DOHH2 (cell line): ENCODE data around the gene CRTC3.
"Not testable (repeated sequence)": the region's sequence is repeated elsewhere in the genome, so short reads cannot be mapped to it uniquely, and the experiment has no call there.

ENCODE experiments used
- H3F3A ChIP-seq: fragments of 200-600 bp; sonication (generic), shearing (Covaris generic); 2 replicates; pipeline ENCODE4 v1.6.0; 2016; ENCODE audit warnings: antibody characterized with exemption, mild to moderate bottlenecking; ENCODE audit not compliant: control insufficient read depth, insufficient read depth
- H3K27ac ChIP-seq: fragments of 200-600 bp; sonication (generic); 2 replicates; pipeline ENCODE4 v1.5.1; 2014; ENCODE audit warnings: low read depth, mild to moderate bottlenecking, low read length, moderate library complexity
- H3K27me3 ChIP-seq: fragments of 200-600 bp; sonication (generic); 2 replicates; pipeline ENCODE4 v1.6.1; 2014; ENCODE audit warnings: mild to moderate bottlenecking, low read length, mixed read lengths; ENCODE audit not compliant: control insufficient read depth
- H3K36me3 ChIP-seq: fragments of 200-600 bp; sonication (generic); 2 replicates; pipeline ENCODE4 v1.6.1; 2014; ENCODE audit warnings: mild to moderate bottlenecking, low read length, moderate library complexity, mixed read lengths; ENCODE audit not compliant: control insufficient read depth
- H3K4me1 ChIP-seq: fragments of 200-600 bp; sonication (generic); 2 replicates; pipeline ENCODE4 v1.6.1; 2014; ENCODE audit warnings: mild to moderate bottlenecking, low read length, mixed read lengths; ENCODE audit not compliant: control insufficient read depth
- H3K4me2 ChIP-seq: fragments of 200-600 bp; sonication (generic); 2 replicates; pipeline ENCODE4 v1.6.0; 2014; ENCODE audit warnings: mild to moderate bottlenecking, low read length, moderate library complexity
- H3K4me3 ChIP-seq: fragments of 200-600 bp; sonication (generic); 2 replicates; pipeline ENCODE4 v1.5.1; 2014; ENCODE audit warnings: mild to moderate bottlenecking, low read length, mixed read lengths
- H3K79me2 ChIP-seq: fragments of 200-600 bp; sonication (generic); 2 replicates; pipeline ENCODE4 v1.6.1; 2014; ENCODE audit warnings: mild to moderate bottlenecking, low read length, mixed read lengths; ENCODE audit not compliant: control insufficient read depth
- H3K9me2 ChIP-seq: fragments of 200-600 bp; sonication (generic); replicated peaks from 2 replicates; pipeline ENCODE4 v1.6.1; 2014; ENCODE audit warnings: mild to moderate bottlenecking, low read length, mixed read lengths; ENCODE audit not compliant: control insufficient read depth
- H3K9me3 ChIP-seq: fragments of 200-600 bp; sonication (generic); 2 replicates; pipeline ENCODE4 v1.6.1; 2014; ENCODE audit warnings: antibody characterized with exemption, low read length, mixed read lengths; ENCODE audit not compliant: control insufficient read depth, insufficient read depth
- H4K20me1 ChIP-seq: fragments of 200-600 bp; sonication (generic); 2 replicates; pipeline ENCODE4 v1.6.0; 2014; ENCODE audit warnings: low read depth, mild to moderate bottlenecking, antibody characterized with exemption, low read length, moderate library complexity; ENCODE audit not compliant: control insufficient read depth, insufficient read depth
- EZH2phosphoT487 ChIP-seq: fragments of 200-600 bp; sonication (generic); IDR thresholded peaks from 2 replicates; pipeline ENCODE4 v1.6.1; 2017; ENCODE audit warnings: borderline replicate concordance, mild to moderate bottlenecking, antibody characterized with exemption, low read length, moderate library complexity, mixed read lengths
- TF ChIP-seq, protein P1 (sequence below): fragments of 200-600 bp; sonication (generic); IDR thresholded peaks from one replicate; pipeline ENCODE4 v1.5.1; 2014; ENCODE audit warnings: antibody characterized with exemption, mild to moderate bottlenecking, low read depth, low read length; ENCODE audit not compliant: poor library complexity, severe bottlenecking

The CRTC3 gene

DNA sequence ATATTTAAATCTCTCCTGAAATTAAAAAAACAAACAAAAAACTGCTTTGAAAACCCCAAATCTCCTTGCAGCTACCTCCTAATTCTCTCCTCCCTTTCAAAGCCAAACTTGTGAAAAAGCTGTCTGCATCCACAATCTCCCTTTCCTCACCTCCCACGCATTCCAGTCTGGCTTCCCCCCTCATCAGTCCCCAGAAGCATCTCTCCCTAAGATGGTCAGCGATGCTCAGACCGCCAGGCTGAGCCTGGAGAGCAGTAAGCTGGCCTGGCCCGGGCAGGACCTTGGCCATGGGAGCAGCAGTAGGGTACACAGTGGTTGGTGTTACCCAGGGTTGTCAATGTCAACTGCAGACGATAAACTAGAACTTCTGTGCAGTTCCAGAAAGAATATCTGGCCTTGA is 154.6 kb downstream of the CRTC3 start:
- peak overlapping the region; percentile 62 for H3K4me2 ChIP-seq
- TF ChIP-seq EZH2phosphoT487: no peak
- TF ChIP-seq, protein P1, sequence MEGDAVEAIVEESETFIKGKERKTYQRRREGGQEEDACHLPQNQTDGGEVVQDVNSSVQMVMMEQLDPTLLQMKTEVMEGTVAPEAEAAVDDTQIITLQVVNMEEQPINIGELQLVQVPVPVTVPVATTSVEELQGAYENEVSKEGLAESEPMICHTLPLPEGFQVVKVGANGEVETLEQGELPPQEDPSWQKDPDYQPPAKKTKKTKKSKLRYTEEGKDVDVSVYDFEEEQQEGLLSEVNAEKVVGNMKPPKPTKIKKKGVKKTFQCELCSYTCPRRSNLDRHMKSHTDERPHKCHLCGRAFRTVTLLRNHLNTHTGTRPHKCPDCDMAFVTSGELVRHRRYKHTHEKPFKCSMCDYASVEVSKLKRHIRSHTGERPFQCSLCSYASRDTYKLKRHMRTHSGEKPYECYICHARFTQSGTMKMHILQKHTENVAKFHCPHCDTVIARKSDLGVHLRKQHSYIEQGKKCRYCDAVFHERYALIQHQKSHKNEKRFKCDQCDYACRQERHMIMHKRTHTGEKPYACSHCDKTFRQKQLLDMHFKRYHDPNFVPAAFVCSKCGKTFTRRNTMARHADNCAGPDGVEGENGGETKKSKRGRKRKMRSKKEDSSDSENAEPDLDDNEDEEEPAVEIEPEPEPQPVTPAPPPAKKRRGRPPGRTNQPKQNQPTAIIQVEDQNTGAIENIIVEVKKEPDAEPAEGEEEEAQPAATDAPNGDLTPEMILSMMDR: no peak
- peak overlapping the region; percentile 95 for H3K27ac ChIP-seq
- H3K4me1 ChIP-seq: peaks cover 54% of the 10 kb centered on the region
- H3K9me2 ChIP-seq: no peaks in the 10 kb centered on the region
- H3K4me3 ChIP-seq: no peak overlapping the region
- peaks cover 10% of the 10 kb centered on the region for H3K9me3 ChIP-seq
- H4K20me1 ChIP-seq: no peaks in the 10 kb centered on the region
- peaks cover 35% of the 10 kb centered on the region for H3F3A ChIP-seq
- H3K36me3 ChIP-seq: peaks cover 11% of the 10 kb centered on the region
- no peaks in the 10 kb centered on the region for H3K27me3 ChIP-seq
- H3K79me2 ChIP-seq: no peaks in the 10 kb centered on the region

DNA sequence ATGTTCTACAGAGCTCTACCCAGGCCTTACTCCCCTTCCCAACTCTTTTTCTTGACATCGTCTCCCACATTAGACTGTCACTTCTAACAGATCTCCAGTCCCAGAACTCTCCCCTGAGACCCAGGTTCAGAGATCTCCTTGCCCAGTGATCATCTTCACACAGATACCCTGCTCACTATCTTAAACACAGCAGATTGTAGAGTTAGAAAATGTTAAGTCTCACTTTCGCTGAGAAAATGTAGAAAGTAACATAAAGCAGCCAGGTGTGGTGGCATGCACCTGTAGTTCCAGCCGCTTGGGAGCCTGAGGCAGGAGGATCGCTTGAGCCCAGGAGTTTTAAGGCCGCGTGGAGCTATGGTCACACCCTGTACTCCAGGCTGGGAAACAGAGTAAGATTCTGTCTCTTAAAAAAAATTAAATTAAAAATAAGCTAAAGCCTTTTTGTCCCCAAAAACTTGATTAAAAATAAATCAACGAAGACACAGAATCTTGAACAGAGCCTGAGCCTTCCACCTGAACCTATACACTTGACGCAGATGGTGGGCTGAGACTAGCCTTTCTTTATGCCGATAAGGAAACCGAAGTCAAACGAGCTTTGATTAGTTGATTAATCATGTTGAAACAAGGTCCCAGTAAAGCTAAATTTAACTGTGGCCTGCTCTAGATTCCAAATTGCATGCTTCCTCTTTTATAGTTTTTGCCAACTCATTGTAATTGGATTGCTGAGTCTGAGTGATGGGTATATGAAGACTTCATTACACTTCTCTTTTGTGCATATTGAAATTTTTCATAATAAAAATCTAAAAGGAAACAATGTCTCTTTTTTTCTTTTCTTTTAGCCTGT is 156.1 kb downstream of the CRTC3 start:
- peaks cover 11% of the 10 kb centered on the region for H3K36me3 ChIP-seq
- H3K4me1 ChIP-seq: peaks cover 58% of the 10 kb centered on the region
- no peaks in the 10 kb centered on the region for H3K79me2 ChIP-seq
- H4K20me1 ChIP-seq: no peaks in the 10 kb centered on the region
- H3F3A ChIP-seq: peaks cover 41% of the 10 kb centered on the region
- peaks cover 10% of the 10 kb centered on the region for H3K9me3 ChIP-seq
- TF ChIP-seq EZH2phosphoT487: no peak
- TF ChIP-seq, protein P1: no peak
- H3K4me2 ChIP-seq: peak overlapping the region; percentile 62
- peak overlapping the region; percentile 51 for H3K4me3 ChIP-seq
- peak overlapping the region; percentile 95 for H3K27ac ChIP-seq
- no peaks in the 10 kb centered on the region for H3K9me2 ChIP-seq
- no peaks in the 10 kb centered on the region for H3K27me3 ChIP-seq

DNA sequence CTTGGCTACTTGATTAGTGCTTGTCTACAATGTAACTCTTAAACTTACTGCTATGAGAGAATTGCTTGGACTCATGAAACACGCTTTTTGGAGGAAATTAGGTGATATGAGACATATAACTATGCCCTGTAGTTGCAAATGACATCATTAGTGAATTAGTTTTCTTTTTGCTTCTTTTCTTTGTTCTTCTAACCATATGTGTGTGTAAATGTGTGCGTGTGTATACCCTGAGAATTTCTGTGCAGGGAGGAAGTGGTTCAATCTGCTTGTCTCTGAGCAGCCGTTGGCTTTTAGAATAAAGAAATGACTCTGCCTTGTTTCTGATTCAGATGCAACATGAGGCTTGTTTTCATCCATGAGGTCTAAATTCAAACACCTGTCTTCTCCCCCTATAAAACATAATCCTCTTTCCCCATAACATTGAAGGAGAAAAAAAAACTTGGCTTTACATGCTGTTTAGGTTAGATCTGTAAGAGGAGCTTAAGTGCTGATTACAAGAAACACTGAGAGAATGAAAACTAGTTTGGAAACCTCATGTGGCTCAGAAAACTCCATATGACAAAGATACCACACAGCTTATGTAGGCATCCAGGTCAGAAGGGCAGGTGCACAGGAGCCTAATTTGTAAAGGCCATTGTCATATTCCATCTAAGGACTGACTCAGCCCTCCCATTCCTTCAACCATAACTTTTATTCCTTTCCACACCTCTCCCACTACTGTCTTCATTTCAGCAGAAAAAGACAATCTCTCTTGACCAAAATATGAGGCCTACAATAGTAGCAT is 156.9 kb downstream of the CRTC3 start:
- Histone ChIP-seq H3F3A (peaks cover 46% of the 10 kb centered on the region), H3K79me2 (no peaks in the 10 kb centered on the region), H3K36me3 (peaks cover 11% of the 10 kb centered on the region), H4K20me1 (no peaks in the 10 kb centered on the region), H3K4me1 (peaks cover 66% of the 10 kb centered on the region), H3K9me3 (peaks cover 10% of the 10 kb centered on the region), H3K27me3 (no peaks in the 10 kb centered on the region), H3K27ac (peak overlapping the region; percentile 95), H3K4me3 (peak overlapping the region; percentile 51), H3K9me2 (no peaks in the 10 kb centered on the region), H3K4me2 (peak overlapping the region; percentile 62)
- TF ChIP-seq, protein P1: no peak
- no peak for TF ChIP-seq EZH2phosphoT487

DNA sequence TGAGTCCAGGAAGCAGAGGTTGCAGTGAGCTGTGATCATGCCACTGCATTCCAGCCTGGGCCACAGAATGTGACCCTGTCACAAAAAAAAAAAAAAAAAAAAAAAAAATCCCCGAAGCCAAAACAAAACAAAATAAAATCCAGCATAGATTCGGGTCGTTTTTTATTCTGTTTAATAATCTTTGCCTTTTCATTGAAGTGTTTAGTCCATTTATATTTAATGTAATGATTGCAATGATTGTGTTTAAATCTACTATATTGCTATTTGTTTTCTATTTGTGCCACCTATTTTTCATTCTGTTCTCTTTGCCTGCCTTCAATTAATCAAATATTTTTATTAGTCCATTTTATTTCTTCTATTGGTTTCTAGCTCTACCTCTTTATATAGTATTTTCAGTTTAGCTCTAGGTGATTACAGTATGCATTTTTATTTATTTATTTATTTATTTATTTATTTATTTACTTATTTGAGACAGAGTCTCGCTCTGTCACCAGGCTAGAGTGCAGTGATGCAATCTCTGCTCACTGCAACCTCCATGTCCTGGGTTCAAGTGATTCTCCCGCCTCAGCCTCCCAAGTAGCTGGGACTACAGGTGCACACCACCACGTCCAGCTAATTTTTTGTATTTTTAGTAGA is 159.7 kb downstream of the CRTC3 start:
- H3K79me2 ChIP-seq, H3K4me2 ChIP-seq, H3K4me3 ChIP-seq, H3K27me3 ChIP-seq, H3K27ac ChIP-seq, H3K9me2 ChIP-seq, H4K20me1 ChIP-seq: not testable (repeated sequence)
- Histone ChIP-seq H3F3A (peaks cover 61% of the 10 kb centered on the region), H3K36me3 (peaks cover 11% of the 10 kb centered on the region), H3K9me3 (peaks cover 10% of the 10 kb centered on the region), H3K4me1 (peaks cover 78% of the 10 kb centered on the region)
